Measurements from ENCODE around the gene CD1D. TPM values are rescaled to one million over a fixed set of nuclear protein-coding genes. Genes with fewer than 3 reads are reported as not detected.
A peak's percentile ranks its signal among the peaks of the same experiment; 100 is the strongest.
"Not testable (repeated sequence)": the region's sequence is repeated elsewhere in the genome, so short reads cannot be mapped to it uniquely, and the experiment has no call there.

CD1D gene
- polyA plus RNA-seq, 3 donors: 5.6 to 6.5 (median 6.1) TPM

GRCh38 chr1:158175915-158176314, 4.8 kb upstream of the CD1D start:
- DNase-seq (ENCODE audit: low read depth in 3 of 3, low spot score in 2 of 3): not testable (repeated sequence)

- DNase-seq (ENCODE audit: low read depth in 3 of 3, low spot score in 2 of 3): no peak
These were observed 4.3 kb upstream of the CD1D start for GRCh38 chr1:158176399-158176798.

- DNase-seq (ENCODE audit: low read depth in 3 of 3, low spot score in 2 of 3): not testable (repeated sequence)
These were observed 3.6 kb upstream of the CD1D start for GRCh38 chr1:158176849-158177699.

GRCh38 chr1:158177700-158178450, 2.8 kb upstream of the CD1D start:
- DNase-seq (ENCODE audit: low read depth in 3 of 3, low spot score in 2 of 3): peak in 1 of 3 donors; percentile 72

GRCh38 chr1:158179301-158180041, 1.2 kb upstream of the CD1D start:
- no peak for DNase-seq (ENCODE audit: low read depth in 3 of 3, low spot score in 2 of 3)

GRCh38 chr1:158181577-158181922, 855 bp downstream of the CD1D start:
- DNase-seq (ENCODE audit: low read depth in 3 of 3, low spot score in 2 of 3): no peak

- DNase-seq (ENCODE audit: low read depth in 3 of 3, low spot score in 2 of 3): no peak
These were observed 5.1 kb downstream of the CD1D start for GRCh38 chr1:158185770-158186169.

GRCh38 chr1:158186180-158186579, 5.5 kb downstream of the CD1D start:
- DNase-seq (ENCODE audit: low read depth in 3 of 3, low spot score in 2 of 3): no peak

- DNase-seq (ENCODE audit: low read depth in 3 of 3, low spot score in 2 of 3): no peak
These were observed 7.9 kb downstream of the CD1D start for GRCh38 chr1:158188611-158189010.

GRCh38 chr1:158189624-158190023, 8.9 kb downstream of the CD1D start:
- no peak for DNase-seq (ENCODE audit: low read depth in 3 of 3, low spot score in 2 of 3)

- no peak for DNase-seq (ENCODE audit: low read depth in 3 of 3, low spot score in 2 of 3)
These were observed 10.6 kb downstream of the CD1D start for GRCh38 chr1:158191299-158191698.

- no peak for DNase-seq (ENCODE audit: low read depth in 3 of 3, low spot score in 2 of 3)
These were observed 15.8 kb downstream of the CD1D start for GRCh38 chr1:158196461-158196860.

GRCh38 chr1:158199849-158200248, 19.2 kb downstream of the CD1D start:
- DNase-seq (ENCODE audit: low read depth in 3 of 3, low spot score in 2 of 3): no peak

- no peak for DNase-seq (ENCODE audit: low read depth in 3 of 3, low spot score in 2 of 3)
These were observed 19.8 kb downstream of the CD1D start for GRCh38 chr1:158200527-158200926.

GRCh38 chr1:158203693-158204457, 23.2 kb downstream of the CD1D start:
- peak in 2 of 3 donors; percentile 27 to 33 for DNase-seq (ENCODE audit: low read depth in 3 of 3, low spot score in 2 of 3)

- DNase-seq (ENCODE audit: low read depth in 3 of 3, low spot score in 2 of 3): no peak
These were observed 23.7 kb downstream of the CD1D start for GRCh38 chr1:158204458-158204827.

- no peak for DNase-seq (ENCODE audit: low read depth in 3 of 3, low spot score in 2 of 3)
These were observed 28.0 kb downstream of the CD1D start for GRCh38 chr1:158208586-158209116.

- DNase-seq (ENCODE audit: low read depth in 3 of 3, low spot score in 2 of 3): no peak
These were observed 31.6 kb downstream of the CD1D start for GRCh38 chr1:158212320-158212719.

GRCh38 chr1:158223445-158223844, 42.8 kb downstream of the CD1D start:
- not testable (repeated sequence) for DNase-seq (ENCODE audit: low read depth in 3 of 3, low spot score in 2 of 3)

- DNase-seq (ENCODE audit: low read depth in 3 of 3, low spot score in 2 of 3): no peak
These were observed 47.4 kb downstream of the CD1D start for GRCh38 chr1:158227904-158228623.

Data from right renal cortex interstitium (tissue), 3 donors.